Bronchial epithelial cell (primary cell): ENCODE results near the gene ASB15. TPM values are rescaled to one million over a fixed set of nuclear protein-coding genes. Genes with fewer than 3 reads are reported as not detected.

Source experiments
- DNase-seq: peaks from one replicate; pipeline ENCODE4 v3.0.0-alpha.2; 2010; ENCODE audit warnings: low read depth
- FAIRE-seq: peaks from 2 replicates; lab custom pipeline; 2011; peaks lifted over from hg19 to GRCh38; lab: Jason Lieb, UNC
- H3K27me3 ChIP-seq: 2 replicates; pipeline ENCODE4 v1.5.1; 2011; ENCODE audit warnings: low read length; ENCODE audit not compliant: control insufficient read depth, insufficient read depth
- H3K36me3 ChIP-seq: 2 replicates; pipeline ENCODE4 v1.5.1; 2011; ENCODE audit warnings: low read length; ENCODE audit not compliant: control insufficient read depth, insufficient read depth
- H3K4me3 ChIP-seq: 2 replicates; pipeline ENCODE4 v1.5.1; 2011; ENCODE audit warnings: mild to moderate bottlenecking, low read depth, low read length, control low read depth
- CTCF ChIP-seq: IDR thresholded peaks from 2 replicates; pipeline ENCODE4 v1.5.1; 2011; ENCODE audit warnings: mild to moderate bottlenecking, moderate library complexity, low read length, control low read depth, inconsistent platforms; ENCODE audit not compliant: insufficient read depth, severe bottlenecking
- total RNA-seq: library from RNA; depleted of rRNA; stranded (reverse); fragments of >200 nt; gene quantifications from 2 replicates; pipeline ENCODE4 v1.2.1, GENCODE V29; 2014

The ASB15 gene
- total RNA-seq, 1 donor from 2014 or later = not detected

- peaks cover 2% of the 10 kb centered on the region for H3K36me3 ChIP-seq
- no peaks in the 10 kb centered on the region for H3K27me3 ChIP-seq
- FAIRE-seq = no peak
- no peak for DNase-seq
- TF ChIP-seq CTCF = no peak
- H3K4me3 ChIP-seq = no peak overlapping the region
Measured at GRCh38 chr7:123677061-123677715, 75.6 kb downstream of the ASB15 start.

GRCh38 chr7:123679614-123680013, 78.0 kb downstream of the ASB15 start:
- H3K27me3 ChIP-seq = no peaks in the 10 kb centered on the region
- no peak for FAIRE-seq
- H3K4me3 ChIP-seq = no peak overlapping the region
- peaks cover 2% of the 10 kb centered on the region for H3K36me3 ChIP-seq
- TF ChIP-seq CTCF = no peak
- no peak for DNase-seq

- peaks cover 2% of the 10 kb centered on the region for H3K36me3 ChIP-seq
- no peak overlapping the region for H3K4me3 ChIP-seq
- H3K27me3 ChIP-seq = no peaks in the 10 kb centered on the region
- DNase-seq = no peak
- no peak for TF ChIP-seq CTCF
- no peak for FAIRE-seq
Measured at GRCh38 chr7:123680580-123680979, 79.0 kb downstream of the ASB15 start.

GRCh38 chr7:123681561-123681960, 79.9 kb downstream of the ASB15 start:
- DNase-seq (no peak), FAIRE-seq (no peak)
- TF ChIP-seq CTCF = no peak
- H3K27me3 ChIP-seq = no peaks in the 10 kb centered on the region
- H3K36me3 ChIP-seq = peaks cover 2% of the 10 kb centered on the region
- no peak overlapping the region for H3K4me3 ChIP-seq

GRCh38 chr7:123682690-123683089, 81.1 kb downstream of the ASB15 start:
- no peak for FAIRE-seq
- peak; percentile 42 for TF ChIP-seq CTCF
- Histone ChIP-seq H3K27me3 (no peaks in the 10 kb centered on the region), H3K4me3 (no peak overlapping the region), H3K36me3 (peaks cover 2% of the 10 kb centered on the region)
- DNase-seq = peak; percentile 59

GRCh38 chr7:123687161-123687560, 85.5 kb downstream of the ASB15 start:
- FAIRE-seq = no peak
- Histone ChIP-seq H3K36me3 (peaks cover 1% of the 10 kb centered on the region), H3K27me3 (no peaks in the 10 kb centered on the region), H3K4me3 (no peak overlapping the region)
- DNase-seq = no peak
- no peak for TF ChIP-seq CTCF
